GM19324 (cell line): ENCODE results near the gene CFDP1.
"Not testable (repeated sequence)": the region's sequence is repeated elsewhere in the genome, so short reads cannot be mapped to it uniquely, and the experiment has no call there.

Experiments used
- ATAC-seq: cut with Tn5 transposase; IDR thresholded peaks from one replicate; pipeline ENCODE4 v1.9.1; 2021; ENCODE audit warnings: mild to moderate bottlenecking, moderate library complexity; ENCODE audit not compliant: unreplicated experiment, low FRiP score

CFDP1 gene

DNA sequence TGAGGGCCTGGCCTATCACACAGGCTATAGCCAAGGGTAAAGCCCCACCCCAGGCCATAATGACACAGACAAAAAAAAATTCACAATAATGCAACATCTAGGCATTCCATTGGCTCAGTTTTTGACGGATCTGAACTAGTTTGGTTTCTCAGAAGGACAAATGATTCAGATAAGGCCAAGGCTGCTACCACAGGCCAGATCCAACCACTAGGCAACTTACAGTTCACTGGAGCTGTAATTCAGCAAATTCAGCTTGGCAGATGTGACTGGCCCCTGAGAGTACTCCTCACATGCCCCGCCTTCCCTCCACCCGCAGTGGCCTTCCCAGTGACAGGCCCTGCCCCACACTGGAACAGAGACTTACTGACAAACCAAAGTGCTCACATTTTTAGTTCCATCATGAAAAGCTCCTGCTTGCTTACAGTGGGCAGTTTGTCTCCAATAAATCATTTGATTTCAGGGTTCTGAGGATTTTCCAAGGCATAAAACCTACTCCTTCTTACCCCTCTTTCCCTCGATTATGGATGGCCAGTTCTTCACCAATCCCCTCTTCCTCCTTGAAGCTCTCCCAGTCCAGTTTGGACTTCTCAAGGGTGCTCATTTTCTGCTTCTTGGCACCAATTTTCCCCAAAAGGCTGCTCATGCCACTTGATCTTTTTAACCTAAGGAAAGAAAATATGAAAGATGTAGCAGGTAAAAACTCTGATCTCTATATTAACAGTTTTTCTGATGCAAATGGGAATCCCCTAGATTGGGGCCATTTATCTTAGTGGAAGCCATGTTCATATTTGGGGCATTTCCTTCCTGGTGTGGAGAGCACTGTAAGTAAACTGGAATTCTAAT lies 128.6 kb downstream of the CFDP1 start:
- ATAC-seq: no peak

- ATAC-seq: no peak
These were observed 131.5 kb downstream of the CFDP1 start for GRCh38 chr16:75301804-75302203.

DNA sequence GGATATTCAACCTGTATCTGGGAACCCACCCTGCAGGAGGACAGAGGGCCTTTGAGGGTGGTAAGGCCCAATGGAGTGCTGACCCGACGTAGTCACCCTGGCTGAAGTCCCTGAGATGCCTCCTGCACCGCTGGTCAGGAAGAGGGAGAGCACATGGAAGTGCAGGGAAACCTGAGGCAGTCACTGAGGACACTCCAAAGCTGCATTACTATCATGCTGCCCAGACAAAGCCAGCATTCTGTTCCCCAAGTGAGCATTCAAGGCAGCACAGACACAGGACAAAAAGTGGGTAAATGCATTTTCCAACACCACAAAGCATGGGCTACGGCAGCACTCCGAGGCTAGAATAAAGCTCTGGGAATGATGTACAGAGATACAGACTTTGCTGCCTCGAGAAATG lies 135.0 kb downstream of the CFDP1 start:
- no peak for ATAC-seq

GRCh38 chr16:75296606-75297005 lies 136.7 kb downstream of the CFDP1 start:
- no peak for ATAC-seq

DNA sequence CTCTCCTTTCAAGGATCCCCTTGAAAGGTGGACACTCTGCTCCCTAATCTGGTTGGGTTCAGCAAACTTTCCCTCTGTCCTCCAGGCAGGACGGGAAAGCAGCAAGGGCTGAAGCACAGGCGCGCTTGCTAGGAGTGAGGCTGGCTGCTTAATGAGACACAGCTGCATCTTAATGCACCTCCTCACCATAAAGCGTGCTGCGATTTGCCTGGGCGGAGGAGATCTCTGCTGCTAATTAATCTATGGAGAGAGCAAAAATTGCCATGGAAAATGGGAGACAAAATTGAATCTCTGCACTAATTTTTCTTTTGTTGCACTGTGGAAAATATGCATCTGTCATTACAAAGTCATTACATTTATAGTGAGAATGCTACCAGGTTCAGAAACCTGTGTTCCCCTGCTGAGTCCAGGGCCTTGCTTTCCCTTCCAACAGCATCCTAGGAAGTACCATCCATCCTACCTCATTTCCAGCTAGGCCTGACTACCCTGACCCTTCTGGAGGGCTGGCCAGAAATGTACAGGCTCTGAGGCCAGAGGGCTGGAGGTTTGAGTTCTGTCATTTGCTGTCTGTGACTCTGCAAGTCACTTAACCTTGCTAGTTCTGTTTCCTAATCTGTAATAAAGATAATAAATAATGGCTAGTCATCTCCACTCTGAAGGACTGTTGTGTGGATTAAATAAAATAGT lies 138.4 kb downstream of the CFDP1 start:
- no peak for ATAC-seq

GRCh38 chr16:75293772-75294171 lies 139.5 kb downstream of the CFDP1 start:
- no peak for ATAC-seq

GRCh38 chr16:75293173-75293572 lies 140.1 kb downstream of the CFDP1 start:
- no peak for ATAC-seq

GRCh38 chr16:75292691-75293090 lies 140.6 kb downstream of the CFDP1 start:
- ATAC-seq: no peak

DNA sequence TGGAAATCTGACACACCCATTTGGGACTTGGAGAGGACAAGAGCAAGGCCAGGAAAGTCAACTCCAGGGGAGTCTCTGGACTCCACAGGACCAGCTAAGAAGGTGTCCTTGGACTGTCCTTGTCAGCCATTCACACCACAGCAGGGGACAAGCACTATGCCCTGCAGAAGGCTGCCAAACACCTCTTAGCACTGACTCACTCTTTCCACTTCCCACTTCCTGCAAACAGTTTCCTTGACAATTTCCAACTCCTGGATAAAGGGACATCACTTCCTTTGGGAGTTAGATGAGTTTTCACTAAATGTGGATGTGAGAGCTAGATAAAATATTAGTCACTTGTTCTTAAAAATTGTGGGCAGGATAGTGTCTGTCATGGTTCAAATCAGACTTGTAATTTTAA lies 144.1 kb downstream of the CFDP1 start:
- ATAC-seq: no peak

DNA sequence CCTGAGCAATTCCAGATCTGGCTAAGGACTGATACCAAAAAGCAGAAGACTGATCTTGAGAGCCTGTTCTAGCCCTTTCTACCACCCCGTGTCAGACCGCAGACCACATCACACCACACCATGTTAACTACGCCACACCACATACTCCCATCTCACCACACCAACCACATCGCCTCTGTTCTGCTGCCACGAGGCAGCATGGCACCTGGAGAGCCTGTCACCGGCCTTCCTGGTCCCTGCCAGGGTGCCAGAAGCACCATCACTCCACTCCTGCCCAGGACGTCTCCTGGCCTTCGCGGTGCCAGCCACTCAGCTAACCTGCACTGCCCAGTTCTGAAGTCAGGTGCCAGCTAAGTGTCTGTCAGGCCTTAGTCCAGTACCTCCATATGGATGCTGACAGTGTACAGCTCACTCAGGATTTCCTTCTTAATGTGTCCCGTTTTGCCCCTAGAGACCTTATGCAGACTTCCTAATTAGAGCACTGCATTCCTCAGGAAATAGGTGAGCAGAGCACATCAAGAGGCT lies 144.6 kb downstream of the CFDP1 start:
- ATAC-seq: no peak

GRCh38 chr16:75288181-75288580 lies 145.1 kb downstream of the CFDP1 start:
- no peak for ATAC-seq

GRCh38 chr16:75287708-75288107 lies 145.6 kb downstream of the CFDP1 start:
- no peak for ATAC-seq

DNA sequence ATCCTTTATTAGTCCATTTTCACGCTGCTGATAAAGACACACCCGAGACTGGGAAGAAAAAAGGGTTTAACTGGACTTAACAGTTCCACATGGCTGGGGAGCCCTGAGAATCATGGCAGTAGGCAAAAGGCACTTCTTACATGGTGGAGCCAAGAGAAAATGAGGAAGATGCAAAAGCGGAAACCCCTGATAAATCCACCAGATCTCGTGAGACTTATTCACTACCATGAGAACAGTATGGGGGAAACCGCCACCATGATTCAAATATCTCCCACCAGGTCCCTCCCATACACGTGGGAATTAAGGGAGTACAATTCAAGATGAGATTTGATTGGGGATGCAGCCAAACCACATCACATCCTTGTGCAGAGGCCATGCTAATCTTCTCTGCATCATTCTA lies 146.9 kb downstream of the CFDP1 start:
- no peak for ATAC-seq

DNA sequence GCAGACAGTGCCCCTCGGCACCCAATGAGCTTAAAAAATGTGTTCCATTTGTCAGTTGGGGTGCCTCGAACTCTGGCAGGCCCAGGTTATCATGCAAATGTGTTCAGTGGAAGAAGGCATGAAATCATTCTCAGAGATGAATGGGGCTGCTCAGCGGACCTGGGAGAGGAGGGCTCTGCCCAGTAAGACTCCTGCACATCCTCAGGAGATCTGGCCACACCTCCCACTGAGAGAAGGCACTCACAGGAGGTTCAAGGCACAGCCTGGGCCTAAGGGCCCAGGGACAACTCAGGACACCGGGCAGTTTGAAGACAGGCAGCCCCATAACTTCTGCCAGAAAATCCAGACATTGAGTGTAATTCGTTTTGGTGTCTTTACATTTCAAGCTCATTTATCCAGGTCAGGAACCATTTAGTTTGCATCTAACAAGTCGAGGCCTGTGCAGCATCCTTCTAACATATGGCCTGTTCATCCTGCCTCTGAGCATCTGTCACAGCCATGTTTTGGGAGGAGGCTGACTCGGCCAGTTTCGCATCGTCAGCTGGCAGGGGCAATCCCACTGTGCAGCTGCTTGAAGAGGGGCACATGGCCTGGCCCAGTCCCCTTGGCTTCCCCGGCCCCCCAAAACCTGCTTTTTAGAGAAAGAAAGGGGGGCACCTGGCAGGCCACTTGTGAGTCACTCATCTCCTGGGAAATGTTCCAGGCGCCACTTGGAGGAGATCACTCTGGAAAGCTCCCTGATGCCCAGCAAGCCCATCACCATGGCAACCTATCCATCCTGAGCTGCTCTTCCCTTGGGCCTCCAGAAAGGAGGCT lies 150.6 kb downstream of the CFDP1 start:
- no peak for ATAC-seq

- no peak for ATAC-seq
These were observed 151.5 kb downstream of the CFDP1 start for GRCh38 chr16:75281826-75282225.

DNA sequence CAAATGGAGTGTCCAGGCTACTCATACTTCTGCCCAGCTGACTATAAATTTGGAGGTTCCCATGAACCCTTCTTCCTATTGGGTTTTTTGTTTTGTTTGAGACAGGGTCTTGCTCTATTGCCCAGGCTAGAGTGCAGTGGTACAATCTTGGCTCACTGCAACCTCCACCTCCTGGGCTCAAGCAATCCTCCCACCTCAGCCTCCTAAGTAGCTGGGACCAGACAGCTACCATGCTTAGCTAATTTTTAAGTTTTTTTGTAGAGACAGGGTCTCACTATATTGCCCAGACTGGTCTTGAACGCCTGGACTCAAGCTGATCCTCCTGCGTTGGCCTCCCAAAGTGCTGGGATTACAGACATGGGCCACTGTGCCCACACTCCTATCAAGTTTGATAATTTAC lies 152.3 kb downstream of the CFDP1 start:
- ATAC-seq: not testable (repeated sequence)

DNA sequence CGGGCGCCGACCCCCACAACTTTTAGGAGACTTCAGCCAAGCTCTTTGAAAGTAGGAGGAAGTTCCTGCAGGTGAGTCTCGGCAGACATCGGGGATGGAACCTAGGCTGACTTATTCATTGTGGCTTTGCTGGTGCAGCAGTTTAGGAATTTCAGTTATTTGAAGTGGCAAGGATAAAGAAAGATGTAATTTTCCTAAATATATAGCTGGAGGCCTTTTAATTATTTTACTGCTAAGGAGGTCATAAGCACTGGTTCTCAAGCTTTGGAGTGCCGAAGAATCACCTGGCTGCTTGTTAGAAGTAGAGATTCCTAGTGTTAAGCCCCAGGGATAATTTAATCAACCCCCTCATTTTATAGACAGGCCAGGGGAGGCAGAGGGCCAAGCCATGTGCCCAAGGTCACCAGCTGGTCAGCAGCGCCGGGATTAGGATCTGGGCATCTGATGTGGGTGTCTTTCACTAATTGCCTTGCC lies 152.9 kb downstream of the CFDP1 start:
- ATAC-seq: no peak

- ATAC-seq: no peak
These were observed 154.0 kb downstream of the CFDP1 start for GRCh38 chr16:75279305-75279704.

DNA sequence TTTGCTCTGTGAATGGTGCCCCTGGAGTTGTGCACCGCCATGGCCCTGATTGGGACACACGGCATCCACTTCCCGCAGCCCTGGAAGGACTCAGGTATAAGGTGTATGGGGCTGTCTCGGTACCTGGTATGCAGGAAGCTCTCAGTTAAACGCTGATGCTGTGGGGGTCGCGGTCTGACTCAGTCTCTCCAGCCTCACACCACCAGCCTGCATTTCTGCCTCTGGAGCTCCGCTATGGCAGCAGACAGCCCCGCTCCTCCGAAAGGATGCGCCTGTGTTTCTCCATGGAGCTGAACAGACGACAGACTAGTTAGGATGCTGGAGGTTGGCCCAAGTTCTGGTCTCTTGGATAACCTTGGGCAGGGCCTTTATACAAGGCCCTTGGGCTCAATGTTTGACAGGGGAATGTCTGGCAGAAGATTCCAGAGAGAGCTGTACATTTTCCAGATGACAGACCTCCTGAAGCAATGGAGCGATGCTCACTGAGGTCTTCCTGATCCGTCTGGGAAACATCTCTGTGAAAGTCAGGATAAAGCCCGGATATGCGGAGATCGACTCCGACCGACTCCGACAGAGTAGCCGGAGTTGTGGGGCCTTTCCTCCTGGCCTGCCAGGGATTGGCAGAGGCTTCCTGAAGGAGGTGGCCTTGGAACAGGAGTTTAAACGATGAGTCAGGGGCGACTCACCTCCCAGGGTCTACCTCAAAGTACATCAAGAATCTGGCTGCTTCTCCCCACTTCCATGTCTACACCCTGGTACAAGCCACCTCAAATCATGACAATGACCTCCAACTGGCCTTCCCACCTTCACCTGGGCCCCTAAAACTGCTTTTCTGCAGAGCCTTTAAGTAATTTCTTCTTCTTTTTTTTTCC lies 160.0 kb downstream of the CFDP1 start:
- no peak for ATAC-seq

DNA sequence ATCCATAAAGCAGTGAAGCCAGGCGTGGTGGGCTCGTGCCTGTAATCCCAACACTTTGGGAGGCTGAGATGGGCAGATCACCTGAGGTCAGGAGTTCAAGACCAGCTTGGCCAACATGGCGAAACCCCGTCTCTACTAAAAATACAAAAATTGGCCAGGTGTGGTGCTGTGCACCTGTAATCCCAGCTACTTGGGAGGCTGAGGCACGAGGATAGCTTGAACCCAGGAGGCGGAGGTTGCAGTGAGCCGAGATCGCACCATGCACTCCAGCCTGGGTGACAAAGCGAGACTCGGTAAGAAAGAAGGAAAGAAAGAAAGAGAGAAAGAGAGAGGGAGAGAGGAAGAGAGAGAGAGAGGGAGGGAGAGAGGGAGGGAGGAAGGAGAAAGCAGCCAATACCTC lies 160.7 kb downstream of the CFDP1 start:
- ATAC-seq: not testable (repeated sequence)
